ENCODE data around the gene LMNB1.
"Not testable (repeated sequence)": the region's sequence is repeated elsewhere in the genome, so short reads cannot be mapped to it uniquely, and the experiment has no call there.

LMNB1 gene

GRCh38 chr5:126776499-126777256, at the start of gene LMNB1:
Gene LMNB1 (plus strand): TSS chr5:126777136. CDS start chr5:126777509, 373 bp downstream.
- peak; percentile 93 for DNase-seq (ENCODE audit: low read depth)
- peak; percentile 6; the same call in 1 of the 2 replicates for TF ChIP-seq CTCF (conservative IDR thresholded peaks at IDR 0.05; ENCODE audit: low read length)

GRCh38 chr5:126732716-126733115, 44.2 kb upstream of the LMNB1 start:
- DNase-seq (ENCODE audit: low read depth), result no peak
- no peak for TF ChIP-seq CTCF (conservative IDR thresholded peaks at IDR 0.05; ENCODE audit: low read length)

More at GRCh38 chr5:126776499-126777256, at the start of gene LMNB1:
- peak within 1 kb of the TSS; percentile 87 for H3K4me3 ChIP-seq (ENCODE audit: low read length)

GRCh38 chr5:126734573-126734972, 42.4 kb upstream of the LMNB1 start:
- H3K4me3 ChIP-seq (ENCODE audit: low read length), result not testable (repeated sequence)

More at GRCh38 chr5:126732716-126733115, 44.2 kb upstream of the LMNB1 start:
- H3K4me3 ChIP-seq (ENCODE audit: low read length), result no peak overlapping the region

GRCh38 chr5:126736141-126736540, 40.8 kb upstream of the LMNB1 start:
- H3K4me3 ChIP-seq (ENCODE audit: low read length), result no peak overlapping the region
- DNase-seq (ENCODE audit: low read depth), result no peak
- no peak for TF ChIP-seq CTCF (conservative IDR thresholded peaks at IDR 0.05; ENCODE audit: low read length)

More at GRCh38 chr5:126734573-126734972, 42.4 kb upstream of the LMNB1 start:
- not testable (repeated sequence) for DNase-seq (ENCODE audit: low read depth)

- DNase-seq (ENCODE audit: low read depth), result no peak
- no peak for TF ChIP-seq CTCF (conservative IDR thresholded peaks at IDR 0.05; ENCODE audit: low read length)
- no peak overlapping the region for H3K4me3 ChIP-seq (ENCODE audit: low read length)
Observed at GRCh38 chr5:126741361-126741760, 35.6 kb upstream of the LMNB1 start.

- DNase-seq (ENCODE audit: low read depth), result no peak
- no peak for TF ChIP-seq CTCF (conservative IDR thresholded peaks at IDR 0.05; ENCODE audit: low read length)
- H3K4me3 ChIP-seq (ENCODE audit: low read length), result no peak overlapping the region
Observed at GRCh38 chr5:126742425-126742824, 34.5 kb upstream of the LMNB1 start.

- H3K4me3 ChIP-seq (ENCODE audit: low read length), result no peak overlapping the region
- DNase-seq (ENCODE audit: low read depth), result no peak
Observed at GRCh38 chr5:126744836-126745235, 32.1 kb upstream of the LMNB1 start.

More at GRCh38 chr5:126744836-126745235, 32.1 kb upstream of the LMNB1 start:
- no peak for TF ChIP-seq CTCF (conservative IDR thresholded peaks at IDR 0.05; ENCODE audit: low read length)
